SKM-1 treated with dmso at 0.1 percent for 144 hours (cell line): ENCODE measurements around the gene GRIK3.
"Not testable (repeated sequence)": the region's sequence is repeated elsewhere in the genome, so short reads cannot be mapped to it uniquely, and the experiment has no call there.

ENCODE experiments used
- DNase-seq: peaks from one replicate; lab custom pipeline; 2025; ENCODE audit not compliant: unreplicated experiment; lab: John Stamatoyannopoulos, UW

Gene GRIK3

GRCh38 chr1:36911561-36912364 lies 122.6 kb downstream of the GRIK3 start:
- no peak for DNase-seq

GRCh38 chr1:36910886-36911540 lies 123.3 kb downstream of the GRIK3 start:
- no peak for DNase-seq

- DNase-seq, result no peak
Measured at GRCh38 chr1:36909946-36910725, 124.2 kb downstream of the GRIK3 start.

- DNase-seq, result not testable (repeated sequence)
Measured at GRCh38 chr1:36909359-36909758, 125.0 kb downstream of the GRIK3 start.

- DNase-seq, result no peak
Measured at GRCh38 chr1:36908096-36908495, 126.2 kb downstream of the GRIK3 start.

- DNase-seq, result no peak
Measured at GRCh38 chr1:36906555-36906954, 127.8 kb downstream of the GRIK3 start.

GRCh38 chr1:36905941-36906340 lies 128.4 kb downstream of the GRIK3 start:
- no peak for DNase-seq

- no peak for DNase-seq
Measured at GRCh38 chr1:36900128-36900527, 134.2 kb downstream of the GRIK3 start.

- not testable (repeated sequence) for DNase-seq
Measured at GRCh38 chr1:36897813-36898212, 136.5 kb downstream of the GRIK3 start.

- DNase-seq, result no peak
Measured at GRCh38 chr1:36894824-36895223, 139.5 kb downstream of the GRIK3 start.

- no peak for DNase-seq
Measured at GRCh38 chr1:36890776-36891175, 143.5 kb downstream of the GRIK3 start.

- no peak for DNase-seq
Measured at GRCh38 chr1:36889478-36890226, 144.7 kb downstream of the GRIK3 start.

GRCh38 chr1:36888811-36889477 lies 145.4 kb downstream of the GRIK3 start:
- DNase-seq, result no peak

GRCh38 chr1:36885540-36886357 lies 148.6 kb downstream of the GRIK3 start:
- DNase-seq, result no peak

- no peak for DNase-seq
Measured at GRCh38 chr1:36884801-36885200, 149.5 kb downstream of the GRIK3 start.

GRCh38 chr1:36884029-36884701 lies 150.2 kb downstream of the GRIK3 start:
- no peak for DNase-seq

- no peak for DNase-seq
Measured at GRCh38 chr1:36883315-36883949, 150.9 kb downstream of the GRIK3 start.

GRCh38 chr1:36882536-36883285 lies 151.6 kb downstream of the GRIK3 start:
- DNase-seq, result no peak
